Lower lobe of right lung (tissue), 2 donors: ENCODE data around the gene POU2AF1. TPM values are rescaled to one million over a fixed set of nuclear protein-coding genes. Genes with fewer than 3 reads are reported as not detected.

Source experiments
- ATAC-seq, 2 donors: fragments of 200-7000 bp; cut with Tn5 transposase; one replicate each; pipeline ENCODE4 v1.9.1; 2020 to 2022; ENCODE audit warnings: mild to moderate bottlenecking in 2 of 2, moderate library complexity in 2 of 2
- DNase-seq: peaks from one replicate; pipeline ENCODE4 v3.0.0-alpha.2; 2020
- H3K27ac ChIP-seq: fragments of 200-600 bp; one replicate; pipeline ENCODE4 v1.8.0; 2022
- H3K27me3 ChIP-seq: fragments of 200-600 bp; one replicate; pipeline ENCODE4 v1.8.0; 2022; ENCODE audit warnings: low read depth
- H3K36me3 ChIP-seq: fragments of 200-600 bp; one replicate; pipeline ENCODE4 v1.8.0; 2022; ENCODE audit warnings: mild to moderate bottlenecking
- H3K4me1 ChIP-seq: fragments of 200-600 bp; one replicate; pipeline ENCODE4 v1.8.0; 2022
- H3K4me3 ChIP-seq: fragments of 200-600 bp; one replicate; pipeline ENCODE4 v1.8.0; 2022; ENCODE audit warnings: mild to moderate bottlenecking
- H3K9me3 ChIP-seq: fragments of 200-600 bp; one replicate; pipeline ENCODE4 v1.8.0; 2022
- intact Hi-C: fragments of 100-400 bp; cut with DNase I; formaldehyde crosslinking; loops from one replicate; pipeline ENCODE4 v1.11.0; 2022
- total RNA-seq: library from RNA; stranded (reverse); fragmentation: NEBNext Ultra II Directional; extraction: Animal tissue kit (Norgen Biotek cat#: 25700); gene quantifications from one replicate; pipeline ENCODE4 v1.2.1, GENCODE V29; 2021
- TF ChIP-seq, protein P1 (sequence below): fragments of 200-600 bp; IDR thresholded peaks from one replicate; pipeline ENCODE4 v1.8.0; 2022; ENCODE audit warnings: antibody characterized with exemption, mild to moderate bottlenecking
- donor health status: DM: no; HTN: yes; CAD: no; lungs with severe emphysema.

The POU2AF1 gene
- total RNA-seq, 1 donor from 2014 or later = 3.4 TPM

GRCh38 chr11:111422494-111423249 is 43.6 kb upstream of the POU2AF1 start:
- DNase-seq (peak; percentile 61), ATAC-seq (peak; percentile 86 to 91)
- H3K36me3 ChIP-seq = no peaks in the 10 kb centered on the region
- no peaks in the 10 kb centered on the region for H3K27me3 ChIP-seq
- H3K27ac ChIP-seq = no peak overlapping the region
- intact Hi-C loops = loop anchor here (10.0 kb wide), 1 partner anchor 138 kb away; no protein-coding TSS in a partner anchor
- no peak overlapping the region for H3K4me3 ChIP-seq
- TF ChIP-seq, protein P1, sequence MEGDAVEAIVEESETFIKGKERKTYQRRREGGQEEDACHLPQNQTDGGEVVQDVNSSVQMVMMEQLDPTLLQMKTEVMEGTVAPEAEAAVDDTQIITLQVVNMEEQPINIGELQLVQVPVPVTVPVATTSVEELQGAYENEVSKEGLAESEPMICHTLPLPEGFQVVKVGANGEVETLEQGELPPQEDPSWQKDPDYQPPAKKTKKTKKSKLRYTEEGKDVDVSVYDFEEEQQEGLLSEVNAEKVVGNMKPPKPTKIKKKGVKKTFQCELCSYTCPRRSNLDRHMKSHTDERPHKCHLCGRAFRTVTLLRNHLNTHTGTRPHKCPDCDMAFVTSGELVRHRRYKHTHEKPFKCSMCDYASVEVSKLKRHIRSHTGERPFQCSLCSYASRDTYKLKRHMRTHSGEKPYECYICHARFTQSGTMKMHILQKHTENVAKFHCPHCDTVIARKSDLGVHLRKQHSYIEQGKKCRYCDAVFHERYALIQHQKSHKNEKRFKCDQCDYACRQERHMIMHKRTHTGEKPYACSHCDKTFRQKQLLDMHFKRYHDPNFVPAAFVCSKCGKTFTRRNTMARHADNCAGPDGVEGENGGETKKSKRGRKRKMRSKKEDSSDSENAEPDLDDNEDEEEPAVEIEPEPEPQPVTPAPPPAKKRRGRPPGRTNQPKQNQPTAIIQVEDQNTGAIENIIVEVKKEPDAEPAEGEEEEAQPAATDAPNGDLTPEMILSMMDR = peak; percentile 71
- H3K9me3 ChIP-seq = no peaks in the 10 kb centered on the region
- peaks cover 19% of the 10 kb centered on the region for H3K4me1 ChIP-seq

- Histone ChIP-seq H3K36me3 (no peaks in the 10 kb centered on the region), H3K27ac (no peak overlapping the region), H3K4me1 (peaks cover 27% of the 10 kb centered on the region), H3K27me3 (no peaks in the 10 kb centered on the region), H3K4me3 (no peak overlapping the region), H3K9me3 (no peaks in the 10 kb centered on the region)
- no peak for DNase-seq
- ATAC-seq = no peak
- intact Hi-C loops = loop anchor here (10.0 kb wide), 1 partner anchor 136 kb away; no protein-coding TSS in a partner anchor
- TF ChIP-seq, protein P1 = no peak
Observed at GRCh38 chr11:111421251-111421650, 42.2 kb upstream of the POU2AF1 start.

GRCh38 chr11:111419641-111420327 is 40.7 kb upstream of the POU2AF1 start:
- ATAC-seq (no peak), DNase-seq (no peak)
- no peaks in the 10 kb centered on the region for H3K9me3 ChIP-seq
- H3K27me3 ChIP-seq = no peaks in the 10 kb centered on the region
- TF ChIP-seq, protein P1 = no peak
- H3K36me3 ChIP-seq = no peaks in the 10 kb centered on the region
- H3K27ac ChIP-seq = no peak overlapping the region
- intact Hi-C loops = loop anchor here (10.0 kb wide), 1 partner anchor 135 kb away; no protein-coding TSS in a partner anchor
- H3K4me3 ChIP-seq = no peak overlapping the region
- H3K4me1 ChIP-seq = peaks cover 27% of the 10 kb centered on the region

DNA sequence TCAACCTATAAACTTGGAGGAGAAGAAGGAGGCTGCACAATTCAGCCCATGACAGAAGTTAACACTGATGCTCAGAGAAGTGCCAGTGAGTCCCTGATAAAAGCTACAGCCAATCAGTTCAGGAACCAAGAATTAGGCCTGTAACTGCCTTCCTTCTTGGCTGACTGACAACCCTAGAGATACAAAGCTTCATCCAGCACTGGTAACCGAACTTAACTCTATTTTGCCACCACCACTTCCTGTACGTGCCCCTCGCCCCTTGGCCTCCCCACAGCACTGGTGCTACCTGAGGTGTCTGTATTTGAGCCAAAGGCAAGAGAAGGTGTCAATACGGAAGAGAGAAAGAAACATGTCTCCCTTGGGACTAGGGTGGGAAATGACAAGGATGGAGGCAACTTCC is 40.1 kb upstream of the POU2AF1 start:
- Histone ChIP-seq H3K36me3 (no peaks in the 10 kb centered on the region), H3K4me1 (peaks cover 27% of the 10 kb centered on the region), H3K9me3 (no peaks in the 10 kb centered on the region), H3K4me3 (no peak overlapping the region), H3K27me3 (no peaks in the 10 kb centered on the region), H3K27ac (no peak overlapping the region)
- ATAC-seq (no peak), DNase-seq (no peak)
- TF ChIP-seq, protein P1 = no peak
- intact Hi-C loops = no loop called here

DNA sequence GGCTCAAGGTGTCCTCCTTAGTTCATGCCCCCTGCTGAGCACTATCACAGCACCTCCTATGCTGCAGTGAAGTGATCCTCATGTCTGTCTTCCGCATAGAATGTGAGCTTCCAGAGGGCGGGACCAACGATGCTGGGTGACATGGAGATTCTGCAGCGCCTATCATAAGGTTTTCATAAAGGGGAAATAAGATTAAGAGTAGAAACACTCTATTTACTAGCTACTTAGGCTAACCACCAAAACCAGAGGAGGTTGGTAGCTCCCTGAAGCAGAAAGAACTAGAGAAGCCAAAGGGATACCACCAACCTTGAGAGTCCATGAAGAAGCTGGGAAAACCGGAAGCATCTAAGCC is 39.3 kb upstream of the POU2AF1 start:
- Histone ChIP-seq H3K27ac (no peak overlapping the region), H3K36me3 (no peaks in the 10 kb centered on the region), H3K4me3 (no peak overlapping the region), H3K9me3 (no peaks in the 10 kb centered on the region), H3K4me1 (peaks cover 27% of the 10 kb centered on the region), H3K27me3 (no peaks in the 10 kb centered on the region)
- intact Hi-C loops = no loop called here
- DNase-seq (no peak), ATAC-seq (no peak)
- TF ChIP-seq, protein P1 = no peak
